HAP-1 (cell line): Measurements from ENCODE around the gene DDX27.
A peak's percentile ranks its signal among the peaks of the same experiment; 100 is the strongest.
"Not testable (repeated sequence)": the region's sequence is repeated elsewhere in the genome, so short reads cannot be mapped to it uniquely, and the experiment has no call there.

Experiments used
- DNase-seq, 2 experiments: peaks; one replicate each; pipeline ENCODE4 v3.0.0-alpha.2; 2016 to 2020; ENCODE audit warnings: low spot score in 2 of 2
- H3K27me3 ChIP-seq: fragments of 250-450 bp; sonication (Bioruptor Pico); 2 replicates; pipeline ENCODE4 v1.5.1; 2020; ENCODE audit warnings: low read depth, mild to moderate bottlenecking, moderate library complexity
- H3K36me3 ChIP-seq: fragments of 250-450 bp; sonication (Bioruptor Pico); replicated peaks from 2 replicates; pipeline ENCODE4 v1.5.1; 2020; ENCODE audit warnings: mild to moderate bottlenecking
- H3K4me1 ChIP-seq: fragments of 250-450 bp; sonication (Bioruptor Pico); 2 replicates; pipeline ENCODE4 v1.5.1; 2020; ENCODE audit warnings: mild to moderate bottlenecking
- H3K4me3 ChIP-seq: fragments of 250-450 bp; sonication (Bioruptor Pico); 2 replicates; pipeline ENCODE4 v1.5.1; 2020; ENCODE audit warnings: mild to moderate bottlenecking, moderate library complexity
- H3K9me3 ChIP-seq: fragments of 250-450 bp; sonication (Bioruptor Pico); 2 replicates; pipeline ENCODE4 v1.5.1; 2020; ENCODE audit warnings: mild to moderate bottlenecking, moderate library complexity
- in situ Hi-C: fragments of 300-500 bp; cut with MboI; formaldehyde crosslinking; loops from 3 replicates; pipeline ENCODE4 v1.14.3; 2020; ENCODE audit warnings: low sequenced_read_pairs, inconsistent platforms, mixed read lengths

DDX27 gene

GRCh38 chr20:49218739-49219090, 501 bp upstream of the DDX27 start:
- not testable (repeated sequence) for DNase-seq, H3K27me3 ChIP-seq, H3K4me1 ChIP-seq, H3K9me3 ChIP-seq
- Histone ChIP-seq H3K36me3 (peaks cover 25% of the 10 kb centered on the region), H3K4me3 (peak overlapping the region; percentile 81; the same call in 1 of the 2 replicates)
- in situ Hi-C loops, result loop anchor here (5.0 kb wide), 1 partner anchor 86 kb away; no protein-coding TSS in a partner anchor

- Histone ChIP-seq H3K9me3 (no peaks in the 10 kb centered on the region), H3K4me3 (peak overlapping the region; percentile 81), H3K27me3 (no peaks in the 10 kb centered on the region), H3K4me1 (peaks cover 8% of the 10 kb centered on the region), H3K36me3 (peaks cover 37% of the 10 kb centered on the region)
- DNase-seq, result no peak
- in situ Hi-C loops, result loop anchor here (5.0 kb wide), 1 partner anchor 88 kb away; no protein-coding TSS in a partner anchor
Measured at GRCh38 chr20:49219924-49220831, 962 bp downstream of the DDX27 start.

GRCh38 chr20:49225896-49226295, 6.7 kb downstream of the DDX27 start:
- H3K36me3 ChIP-seq, result peaks cover 71% of the 10 kb centered on the region
- in situ Hi-C loops, result no loop called here
- no peaks in the 10 kb centered on the region for H3K27me3 ChIP-seq
- H3K9me3 ChIP-seq, result no peaks in the 10 kb centered on the region
- H3K4me1 ChIP-seq, result no peaks in the 10 kb centered on the region
- H3K4me3 ChIP-seq, result no peak overlapping the region
- DNase-seq, result no peak

GRCh38 chr20:49228676-49229075, 9.5 kb downstream of the DDX27 start:
- Histone ChIP-seq H3K9me3 (no peaks in the 10 kb centered on the region), H3K4me3 (no peak overlapping the region), H3K27me3 (no peaks in the 10 kb centered on the region), H3K4me1 (no peaks in the 10 kb centered on the region), H3K36me3 (peaks cover 65% of the 10 kb centered on the region)
- no peak for DNase-seq
- in situ Hi-C loops, result no loop called here

GRCh38 chr20:49229381-49229780, 10.2 kb downstream of the DDX27 start:
- peaks cover 67% of the 10 kb centered on the region for H3K36me3 ChIP-seq
- DNase-seq, result no peak
- H3K27me3 ChIP-seq, result no peaks in the 10 kb centered on the region
- H3K9me3 ChIP-seq, result no peaks in the 10 kb centered on the region
- H3K4me1 ChIP-seq, result no peaks in the 10 kb centered on the region
- in situ Hi-C loops, result no loop called here
- no peak overlapping the region for H3K4me3 ChIP-seq

GRCh38 chr20:49230021-49230420, 10.8 kb downstream of the DDX27 start:
- no peaks in the 10 kb centered on the region for H3K27me3 ChIP-seq
- no peaks in the 10 kb centered on the region for H3K9me3 ChIP-seq
- in situ Hi-C loops, result no loop called here
- DNase-seq, result no peak
- H3K4me3 ChIP-seq, result no peak overlapping the region
- H3K4me1 ChIP-seq, result no peaks in the 10 kb centered on the region
- peaks cover 67% of the 10 kb centered on the region for H3K36me3 ChIP-seq

- H3K4me3 ChIP-seq, result no peak overlapping the region
- peaks cover 70% of the 10 kb centered on the region for H3K36me3 ChIP-seq
- H3K9me3 ChIP-seq, result no peaks in the 10 kb centered on the region
- no peak for DNase-seq
- in situ Hi-C loops, result no loop called here
- H3K4me1 ChIP-seq, result no peaks in the 10 kb centered on the region
- H3K27me3 ChIP-seq, result no peaks in the 10 kb centered on the region
Measured at GRCh38 chr20:49230561-49231133, 11.4 kb downstream of the DDX27 start.

GRCh38 chr20:49231471-49231870, 12.3 kb downstream of the DDX27 start:
- no peak for DNase-seq
- no peaks in the 10 kb centered on the region for H3K4me1 ChIP-seq
- in situ Hi-C loops, result no loop called here
- no peaks in the 10 kb centered on the region for H3K27me3 ChIP-seq
- no peak overlapping the region for H3K4me3 ChIP-seq
- H3K36me3 ChIP-seq, result peaks cover 68% of the 10 kb centered on the region
- H3K9me3 ChIP-seq, result no peaks in the 10 kb centered on the region

- Histone ChIP-seq H3K36me3 (peaks cover 76% of the 10 kb centered on the region), H3K27me3 (no peaks in the 10 kb centered on the region), H3K9me3 (no peaks in the 10 kb centered on the region), H3K4me3 (no peak overlapping the region), H3K4me1 (no peaks in the 10 kb centered on the region)
- in situ Hi-C loops, result no loop called here
- no peak for DNase-seq
Measured at GRCh38 chr20:49233226-49233625, 14.0 kb downstream of the DDX27 start.

GRCh38 chr20:49234831-49235230, 15.6 kb downstream of the DDX27 start:
- H3K27me3 ChIP-seq, result no peaks in the 10 kb centered on the region
- DNase-seq, result no peak
- H3K4me1 ChIP-seq, result no peaks in the 10 kb centered on the region
- in situ Hi-C loops, result no loop called here
- H3K36me3 ChIP-seq, result peaks cover 82% of the 10 kb centered on the region
- no peaks in the 10 kb centered on the region for H3K9me3 ChIP-seq
- no peak overlapping the region for H3K4me3 ChIP-seq

- Histone ChIP-seq H3K9me3 (no peaks in the 10 kb centered on the region), H3K4me3 (no peak overlapping the region), H3K36me3 (peaks cover 80% of the 10 kb centered on the region), H3K27me3 (no peaks in the 10 kb centered on the region), H3K4me1 (no peaks in the 10 kb centered on the region)
- in situ Hi-C loops, result no loop called here
- DNase-seq, result no peak
Measured at GRCh38 chr20:49236301-49236700, 17.1 kb downstream of the DDX27 start.

- no peaks in the 10 kb centered on the region for H3K4me1 ChIP-seq
- in situ Hi-C loops, result no loop called here
- H3K36me3 ChIP-seq, result peaks cover 82% of the 10 kb centered on the region
Measured at GRCh38 chr20:49237531-49237930, 18.3 kb downstream of the DDX27 start.

GRCh38 chr20:49245921-49246740, 26.9 kb downstream of the DDX27 start:
- DNase-seq, result peak; percentile 41 to 45

More at GRCh38 chr20:49237531-49237930, 18.3 kb downstream of the DDX27 start:
- DNase-seq, result no peak
- H3K4me3 ChIP-seq, result no peak overlapping the region
- H3K27me3 ChIP-seq, result no peaks in the 10 kb centered on the region
- H3K9me3 ChIP-seq, result no peaks in the 10 kb centered on the region

More at GRCh38 chr20:49245921-49246740, 26.9 kb downstream of the DDX27 start:
- Histone ChIP-seq H3K9me3 (no peaks in the 10 kb centered on the region), H3K4me3 (no peak overlapping the region), H3K4me1 (no peaks in the 10 kb centered on the region), H3K27me3 (no peaks in the 10 kb centered on the region), H3K36me3 (peaks cover 96% of the 10 kb centered on the region)
- in situ Hi-C loops, result no loop called here
